Effector memory CD4-positive, alpha-beta T cell (primary cell): Measurements from ENCODE around the gene CTNNAL1.

Experiments
- DNase-seq, 3 donors: peaks; one replicate each; pipeline ENCODE4 v3.0.0-alpha.2; 2020
- H3K27ac ChIP-seq: 2 replicates; pipeline ENCODE4 v1.7.0; 2013; ENCODE audit warnings: mild to moderate bottlenecking, low read length, moderate library complexity; ENCODE audit not compliant: insufficient read depth, poor library complexity, severe bottlenecking
- H3K27me3 ChIP-seq: replicated peaks from 2 replicates; pipeline ENCODE4 v1.7.0; 2013; ENCODE audit warnings: mild to moderate bottlenecking, low read length; ENCODE audit not compliant: insufficient read depth, control insufficient read depth, poor library complexity, severe bottlenecking
- H3K36me3 ChIP-seq: 2 replicates; pipeline ENCODE4 v1.7.0; 2013; ENCODE audit warnings: mild to moderate bottlenecking, low read length, moderate library complexity; ENCODE audit not compliant: control insufficient read depth, insufficient read depth
- H3K4me1 ChIP-seq: 2 replicates; pipeline ENCODE4 v1.7.0; 2013; ENCODE audit warnings: low read length, mild to moderate bottlenecking; ENCODE audit not compliant: control insufficient read depth, insufficient read depth, poor library complexity, severe bottlenecking
- H3K4me3 ChIP-seq: 2 replicates; pipeline ENCODE4 v1.7.0; 2013; ENCODE audit warnings: low read length, low read depth, mild to moderate bottlenecking; ENCODE audit not compliant: insufficient read depth, poor library complexity, severe bottlenecking
- H3K9me3 ChIP-seq: 2 replicates; pipeline ENCODE4 v1.7.0; 2013; ENCODE audit warnings: mild to moderate bottlenecking, low read length, moderate library complexity; ENCODE audit not compliant: control insufficient read depth

The CTNNAL1 gene

GRCh38 chr9:108894225-108894997, 118.9 kb downstream of the CTNNAL1 start:
- no peaks in the 10 kb centered on the region for H3K27me3 ChIP-seq
- DNase-seq, result no peak
- no peak overlapping the region for H3K27ac ChIP-seq
- H3K9me3 ChIP-seq, result no peaks in the 10 kb centered on the region
- H3K4me1 ChIP-seq, result no peaks in the 10 kb centered on the region
- no peak overlapping the region for H3K4me3 ChIP-seq
- peaks cover 77% of the 10 kb centered on the region for H3K36me3 ChIP-seq
